Measurements from ENCODE around the gene C2orf92. TPM values are rescaled to one million over a fixed set of nuclear protein-coding genes. Genes with fewer than 3 reads are reported as not detected.

The C2orf92 gene
- total RNA-seq, 2 donors from 2014 or later = 6.5 to 17.5 TPM

GRCh38 chr2:97738179-97739019 is 68.9 kb downstream of the C2orf92 start:
- DNase-seq (ENCODE audit: low spot score in 2 of 2) (no peak), ATAC-seq (peak in 1 of 2 donors; percentile 7)
- H3K27ac Mint-ChIP-seq = peak overlapping the region; percentile 7 to 8
- no peaks in the 10 kb centered on the region for H3K9me3 Mint-ChIP-seq
- peaks cover 0 to 35% of the 10 kb centered on the region in 2 donors for H3K36me3 Mint-ChIP-seq

DNA sequence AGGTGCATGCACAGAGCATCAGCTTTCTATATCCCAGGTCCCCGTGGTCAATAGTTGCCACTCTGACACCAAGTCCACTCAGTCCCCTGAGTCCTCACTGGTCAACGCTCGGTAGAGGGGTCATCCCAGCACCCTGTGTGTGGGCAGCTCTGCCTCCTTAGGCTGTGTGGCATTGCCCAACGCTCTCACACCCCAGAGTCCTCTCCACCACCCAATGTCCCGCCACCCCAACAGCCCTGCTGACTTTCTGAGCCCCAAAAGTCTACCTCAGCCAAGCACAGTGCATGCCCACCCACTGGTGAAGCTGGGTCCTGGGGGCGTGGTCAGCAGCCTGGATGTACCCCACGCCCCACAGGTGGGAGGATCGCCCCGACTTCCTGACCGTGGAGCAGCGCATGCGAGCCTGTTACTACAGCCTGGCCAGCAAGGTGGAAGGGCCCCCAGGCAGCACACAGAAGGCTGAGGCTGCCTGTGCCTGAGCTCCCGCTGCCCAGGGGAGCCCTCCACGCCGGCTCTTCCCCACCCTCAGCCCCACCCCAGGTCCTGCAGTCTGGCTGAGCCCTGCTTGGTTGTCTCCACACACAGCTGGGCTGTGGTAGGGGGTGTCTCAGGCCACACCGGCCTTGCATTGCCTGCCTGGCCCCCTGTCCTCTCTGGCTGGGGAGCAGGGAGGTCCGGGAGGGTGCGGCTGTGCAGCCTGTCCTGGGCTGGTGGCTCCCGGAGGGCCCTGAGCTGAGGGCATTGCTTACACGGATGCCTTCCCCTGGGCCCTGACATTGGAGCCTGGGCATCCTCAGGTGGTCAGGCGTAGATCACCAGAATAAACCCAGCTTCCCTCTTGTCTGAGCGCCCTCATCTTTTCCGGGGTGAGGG is 69.7 kb downstream of the C2orf92 start:
- peak overlapping the region; percentile 7 to 8 for H3K27ac Mint-ChIP-seq
- no peaks in the 10 kb centered on the region for H3K9me3 Mint-ChIP-seq
- DNase-seq (ENCODE audit: low spot score in 2 of 2) (no peak), ATAC-seq (peak in 1 of 2 donors; percentile 16)
- H3K36me3 Mint-ChIP-seq = peaks cover 0 to 44% of the 10 kb centered on the region in 2 donors

GRCh38 chr2:97739893-97740245 is 70.4 kb downstream of the C2orf92 start:
- ATAC-seq (no peak), DNase-seq (ENCODE audit: low spot score in 2 of 2) (no peak)
- no peaks in the 10 kb centered on the region for H3K9me3 Mint-ChIP-seq
- H3K36me3 Mint-ChIP-seq = peaks cover 0 to 49% of the 10 kb centered on the region in 2 donors
- no peak overlapping the region for H3K27ac Mint-ChIP-seq

DNA sequence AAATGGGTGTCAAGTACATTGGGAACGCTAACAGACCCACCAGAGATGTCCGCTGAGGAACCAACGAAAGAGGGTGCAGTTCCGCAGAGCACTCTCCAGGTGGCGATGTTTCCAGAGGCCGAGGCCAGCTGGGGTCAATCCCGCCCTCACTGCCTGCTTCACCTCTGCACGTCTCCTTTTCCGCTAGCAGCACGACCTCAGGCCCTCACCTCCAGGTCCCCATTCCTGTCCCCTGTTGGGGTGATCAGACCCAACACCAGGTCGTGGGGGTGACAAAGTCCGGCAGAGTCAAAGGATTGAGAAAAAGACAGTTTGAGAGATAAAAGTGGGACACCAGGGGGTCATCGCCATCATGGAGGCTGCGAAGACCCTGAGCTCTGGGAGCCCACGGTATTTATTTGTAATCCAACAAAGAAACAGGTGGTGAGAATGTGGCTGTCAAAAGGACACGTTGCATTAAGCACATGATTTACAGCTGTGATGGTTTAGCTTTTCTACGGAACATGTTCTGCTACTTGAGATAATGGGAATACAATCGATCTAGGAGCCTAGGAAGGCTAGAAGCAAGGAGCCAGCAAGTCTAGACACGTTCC is 71.2 kb downstream of the C2orf92 start:
- Mint-ChIP-seq H3K9me3 (no peaks in the 10 kb centered on the region), H3K36me3 (peaks cover 0 to 49% of the 10 kb centered on the region in 2 donors), H3K27ac (peak overlapping the region; percentile 34 to 95)
- DNase-seq (ENCODE audit: low spot score in 2 of 2) = peak in 1 of 2 donors; percentile 65
- ATAC-seq = no peak

DNA sequence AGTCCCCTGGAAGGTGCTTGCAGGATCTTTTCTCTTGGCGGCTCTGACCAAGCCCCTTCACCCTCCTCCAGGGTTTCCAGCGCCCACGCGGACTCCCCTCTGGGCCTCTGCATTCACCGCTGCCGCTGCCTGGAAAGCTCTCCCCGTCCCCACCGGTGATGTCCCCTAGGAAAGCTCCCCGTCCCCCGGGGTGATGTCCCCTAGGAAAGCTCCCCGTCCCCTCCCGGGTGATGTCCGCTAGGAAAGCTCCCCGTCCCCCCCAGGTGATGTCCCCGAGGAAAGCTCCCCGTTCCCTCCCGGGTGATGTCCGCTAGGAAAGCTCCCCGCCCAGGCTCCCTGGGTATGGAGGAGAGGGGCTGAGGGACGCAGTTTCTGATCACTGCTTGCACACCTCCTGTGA is 71.7 kb downstream of the C2orf92 start:
- DNase-seq (ENCODE audit: low spot score in 2 of 2) (no peak), ATAC-seq (no peak)
- peak overlapping the region in 1 of 2 donors; percentile 58 for H3K27ac Mint-ChIP-seq
- H3K36me3 Mint-ChIP-seq = peaks cover 0 to 49% of the 10 kb centered on the region in 2 donors
- no peaks in the 10 kb centered on the region for H3K9me3 Mint-ChIP-seq

- ATAC-seq (no peak), DNase-seq (ENCODE audit: low spot score in 2 of 2) (no peak)
- peak overlapping the region; percentile 58 to 89 for H3K27ac Mint-ChIP-seq
- H3K36me3 Mint-ChIP-seq = peaks cover 0 to 49% of the 10 kb centered on the region in 2 donors
- no peaks in the 10 kb centered on the region for H3K9me3 Mint-ChIP-seq
These were observed 72.2 kb downstream of the C2orf92 start for GRCh38 chr2:97741686-97742085.

- H3K27ac Mint-ChIP-seq = peak overlapping the region; percentile 58 to 89
- ATAC-seq (peak in 1 of 2 donors; percentile 87), DNase-seq (ENCODE audit: low spot score in 2 of 2) (peak in 1 of 2 donors; percentile 66)
- peaks cover 0 to 49% of the 10 kb centered on the region in 2 donors for H3K36me3 Mint-ChIP-seq
- no peaks in the 10 kb centered on the region for H3K9me3 Mint-ChIP-seq
These were observed 72.9 kb downstream of the C2orf92 start for GRCh38 chr2:97742381-97742847.

DNA sequence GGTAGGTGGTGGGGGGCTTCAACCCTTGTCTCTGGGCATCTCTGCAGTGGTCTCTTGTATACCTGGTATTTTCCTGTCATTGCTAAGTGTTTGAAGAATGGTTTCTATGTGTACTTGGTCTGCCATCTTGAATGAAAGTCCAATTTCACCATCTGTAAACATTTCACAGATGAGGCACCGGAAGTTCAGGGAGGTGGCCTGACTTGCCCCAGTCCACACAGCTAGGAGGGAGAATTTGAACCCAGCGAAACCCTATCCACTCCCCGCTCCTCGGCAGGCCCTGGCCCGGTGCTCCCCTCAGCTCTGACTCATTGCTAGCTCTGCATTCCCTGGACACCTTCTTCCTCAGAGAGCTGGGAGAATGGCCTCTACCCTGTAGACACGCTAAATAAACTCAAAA is 74.4 kb downstream of the C2orf92 start:
- Mint-ChIP-seq H3K27ac (peak overlapping the region in 1 of 2 donors; percentile 30), H3K9me3 (no peaks in the 10 kb centered on the region), H3K36me3 (peaks cover 0 to 39% of the 10 kb centered on the region in 2 donors)
- peak in 1 of 2 donors; percentile 16 for DNase-seq (ENCODE audit: low spot score in 2 of 2)
- ATAC-seq = no peak

- H3K36me3 Mint-ChIP-seq = peaks cover 0 to 30% of the 10 kb centered on the region in 2 donors
- ATAC-seq = peak; percentile 76 to 89
- H3K9me3 Mint-ChIP-seq = no peaks in the 10 kb centered on the region
- no peak overlapping the region for H3K27ac Mint-ChIP-seq
- DNase-seq (ENCODE audit: low spot score in 2 of 2) = peak; percentile 53 to 55
These were observed 76.1 kb downstream of the C2orf92 start for GRCh38 chr2:97745474-97746174.

DNA sequence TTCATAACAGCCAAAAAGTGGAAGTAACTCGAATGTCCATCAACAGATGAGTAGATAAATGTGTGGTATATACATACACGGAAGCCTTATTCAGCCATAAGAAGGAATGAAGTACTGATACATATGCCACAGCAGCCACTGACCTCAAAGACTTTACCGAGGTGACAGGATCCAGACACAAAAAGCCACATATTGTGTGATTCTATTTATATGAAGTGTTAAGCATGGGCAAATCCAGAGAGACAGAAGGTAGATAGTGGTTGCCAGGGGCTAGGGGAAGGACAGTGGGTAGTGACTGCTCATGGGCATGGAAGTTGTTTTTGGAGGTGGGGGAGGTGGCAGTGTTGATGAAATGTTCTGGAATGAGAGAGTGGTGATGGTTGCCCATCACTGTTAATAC is 77.8 kb downstream of the C2orf92 start:
- Mint-ChIP-seq H3K36me3 (peaks cover 0 to 15% of the 10 kb centered on the region in 2 donors), H3K27ac (no peak overlapping the region), H3K9me3 (no peaks in the 10 kb centered on the region)
- ATAC-seq = peak in 1 of 2 donors; percentile 23
- peak in 1 of 2 donors; percentile 25 for DNase-seq (ENCODE audit: low spot score in 2 of 2)

- H3K9me3 Mint-ChIP-seq = no peaks in the 10 kb centered on the region
- no peak for ATAC-seq
- H3K36me3 Mint-ChIP-seq = peaks cover 0 to 15% of the 10 kb centered on the region in 2 donors
- no peak overlapping the region for H3K27ac Mint-ChIP-seq
- DNase-seq (ENCODE audit: low spot score in 2 of 2) = peak in 1 of 2 donors; percentile 3
These were observed 78.2 kb downstream of the C2orf92 start for GRCh38 chr2:97747716-97748115.

DNA sequence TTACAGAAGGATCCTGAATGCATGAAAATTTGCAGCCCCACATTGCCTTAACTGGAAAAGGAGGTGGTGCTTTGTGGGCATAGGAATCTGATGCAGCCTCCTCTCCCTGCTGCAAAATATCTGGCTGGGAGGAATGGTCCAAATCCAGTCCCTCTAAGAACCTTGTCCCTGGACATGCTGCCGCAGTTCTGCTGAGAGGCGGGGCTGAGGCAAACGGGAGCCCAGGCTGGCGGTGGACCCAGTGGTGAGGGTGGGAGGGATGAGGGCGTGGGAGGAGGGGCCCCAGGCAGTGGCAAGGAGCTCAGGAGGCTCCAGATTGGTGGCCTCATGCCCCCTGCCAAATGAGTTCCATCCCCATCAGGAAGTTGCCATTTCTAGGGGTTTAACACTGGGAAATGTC is 80.1 kb downstream of the C2orf92 start:
- no peaks in the 10 kb centered on the region for H3K9me3 Mint-ChIP-seq

DNA sequence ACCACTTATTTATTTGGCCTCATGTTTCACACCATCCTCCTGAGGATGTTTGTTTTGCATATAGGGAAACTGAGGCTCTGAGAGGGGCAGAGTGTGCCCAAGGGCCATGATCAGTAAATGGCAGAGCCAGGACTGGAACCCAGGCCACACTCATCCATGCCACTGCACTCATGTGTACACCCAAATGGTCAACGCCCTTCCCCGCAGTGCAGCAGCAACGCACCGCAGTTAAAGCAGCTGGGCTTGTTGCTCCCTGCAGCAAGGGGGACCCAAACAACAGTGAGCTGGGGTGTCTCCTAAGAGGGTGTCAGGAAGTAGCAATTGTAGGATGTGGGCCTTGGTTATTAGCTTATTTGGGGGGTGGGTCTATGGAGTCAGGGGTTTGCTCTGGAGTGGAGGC is 80.5 kb downstream of the C2orf92 start:
- H3K36me3 Mint-ChIP-seq = no peaks in the 10 kb centered on the region
- H3K9me3 Mint-ChIP-seq = no peaks in the 10 kb centered on the region
- ATAC-seq (no peak), DNase-seq (ENCODE audit: low spot score in 2 of 2) (peak in 1 of 2 donors; percentile 3)
- no peak overlapping the region for H3K27ac Mint-ChIP-seq

More for the DNA sequence above, 80.1 kb downstream of the C2orf92 start:
- DNase-seq (ENCODE audit: low spot score in 2 of 2) = peak in 1 of 2 donors; percentile 20
- no peak for ATAC-seq
- Mint-ChIP-seq H3K27ac (no peak overlapping the region), H3K36me3 (peaks cover 0 to 2% of the 10 kb centered on the region in 2 donors)

DNA sequence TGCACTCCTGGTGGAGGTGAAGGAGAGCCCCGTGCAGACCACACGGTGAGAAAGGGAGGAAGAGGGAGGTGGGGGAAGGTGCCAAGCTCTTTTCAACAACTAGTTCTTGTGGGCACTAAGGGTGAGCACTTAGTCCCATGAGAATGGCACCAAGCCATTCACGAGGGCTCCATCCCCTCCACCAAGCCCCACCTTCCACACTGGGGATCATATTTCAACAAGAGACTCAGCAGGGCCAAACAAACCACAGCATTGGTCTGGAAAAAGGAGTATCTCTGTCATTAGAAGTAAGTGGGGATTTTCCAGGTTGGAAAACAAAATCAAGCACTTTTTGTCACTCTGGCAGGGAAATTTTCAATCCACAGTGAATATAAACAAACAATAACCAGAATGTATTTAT is 82.2 kb downstream of the C2orf92 start:
- ATAC-seq = no peak
- H3K9me3 Mint-ChIP-seq = no peaks in the 10 kb centered on the region
- peak overlapping the region in 1 of 2 donors; percentile 12 for H3K27ac Mint-ChIP-seq
- no peaks in the 10 kb centered on the region for H3K36me3 Mint-ChIP-seq
- peak in 1 of 2 donors; percentile 23 for DNase-seq (ENCODE audit: low spot score in 2 of 2)

All from activated naive CD4-positive, alpha-beta T cell treated with anti-CD3 and anti-CD28 coated beads, Interleukin-2, amount 50 U/mL, for 72 hours (primary cell).